Activated CD4-positive, alpha-beta T cell treated with anti-CD3 and anti-CD28 coated beads for 36 hours (primary cell): ENCODE measurements around the gene SPRR1B. TPM values are rescaled to one million over a fixed set of nuclear protein-coding genes. Genes with fewer than 3 reads are reported as not detected.
"Not testable (repeated sequence)": the region's sequence is repeated elsewhere in the genome, so short reads cannot be mapped to it uniquely, and the experiment has no call there.

ENCODE experiments used
- ATAC-seq: fragments of 200-7000 bp; cut with Tn5 transposase; one replicate; pipeline ENCODE4 v1.10.0; 2021; ENCODE audit warnings: mild to moderate bottlenecking, moderate library complexity
- CTCF ChIA-PET: fragments of 350-600 bp; sonication (Branson Sonifier 250); formaldehyde crosslinking; loops from one replicate; lab custom pipeline; 2021; ENCODE audit warnings: antibody characterized with exemption; lab: Charles Lee
- POLR2A ChIA-PET: fragments of 350-600 bp; sonication (Branson Sonifier 250); formaldehyde crosslinking; loops from one replicate; lab custom pipeline; 2021; ENCODE audit warnings: antibody characterized with exemption, inconsistent platforms; lab: Charles Lee
- DNase-seq: peaks from one replicate; pipeline ENCODE4 v3.0.0-alpha.2; 2020
- H3K27ac Mint-ChIP-seq: one replicate; pipeline ENCODE4 v1.8.0; 2021; ENCODE audit warnings: mixed read lengths
- H3K27me3 Mint-ChIP-seq: one replicate; pipeline ENCODE4 v1.8.0; 2021; ENCODE audit warnings: mixed read lengths
- H3K36me3 Mint-ChIP-seq: one replicate; pipeline ENCODE4 v1.8.0; 2021; ENCODE audit warnings: low read depth, mixed read lengths
- H3K4me1 Mint-ChIP-seq: one replicate; pipeline ENCODE4 v1.8.0; 2021; ENCODE audit warnings: mixed read lengths
- H3K4me3 Mint-ChIP-seq: one replicate; pipeline ENCODE4 v1.8.0; 2021; ENCODE audit warnings: mild to moderate bottlenecking, moderate library complexity, mixed read lengths
- H3K9me3 Mint-ChIP-seq: one replicate; pipeline ENCODE4 v1.8.0; 2021; ENCODE audit warnings: low read depth, mixed read lengths
- intact Hi-C, 2 experiments: fragments of 100-400 bp; cut with DNase I in 1 of 2; cut with micrococcal nuclease in 1 of 2; formaldehyde crosslinking; loops; one replicate each; pipeline versions ENCODE4 v1.14.2 to v1.15.1; 2022 to 2024; cut with DNase I, micrococcal nuclease
- total RNA-seq, 2 experiments: library from RNA; stranded (reverse); gene quantifications; one replicate each; pipeline ENCODE4 v1.2.3, GENCODE V29; 2021

SPRR1B gene
- total RNA-seq, 2 experiments from 2014 or later: not detected

GRCh38 chr1:153040950-153041631 lies 10.1 kb downstream of the SPRR1B start, which contains the start of gene SPRR2D:
Gene SPRR2D (minus strand): TSS chr1:153041120. CDS start chr1:153040346, 774 bp downstream.
- Mint-ChIP-seq H3K4me3 (no peak within 1 kb of the TSS), H3K4me1 (no peaks in the 10 kb centered on the region), H3K9me3 (no peaks in the 10 kb centered on the region), H3K27me3 (peaks cover 42% of the 10 kb centered on the region), H3K27ac (no peak within 1 kb of the TSS), H3K36me3 (no peaks in the 10 kb centered on the region)
- ChIA-PET CTCF (interaction anchor here (1.1 kb wide), 1 partner anchor 17 kb away, joined by 4 read pairs; no protein-coding TSS in a partner anchor), POLR2A (no interaction called here)
- no peak for ATAC-seq
- intact Hi-C loops: no loop called here
- DNase-seq: no peak

- ChIA-PET CTCF (no interaction called here), POLR2A (no interaction called here)
- peaks cover 27% of the 10 kb centered on the region for H3K27me3 Mint-ChIP-seq
- no peaks in the 10 kb centered on the region for H3K36me3 Mint-ChIP-seq
- H3K4me3 Mint-ChIP-seq: no peak overlapping the region
- no peak for ATAC-seq
- no peak for DNase-seq
- H3K27ac Mint-ChIP-seq: no peak overlapping the region
- intact Hi-C loops: no loop called here
- no peaks in the 10 kb centered on the region for H3K4me1 Mint-ChIP-seq
- peaks cover 2% of the 10 kb centered on the region for H3K9me3 Mint-ChIP-seq
These were observed 18.2 kb downstream of the SPRR1B start for GRCh38 chr1:153049211-153049610.

- intact Hi-C loops, H3K36me3 Mint-ChIP-seq, H3K4me3 Mint-ChIP-seq, ATAC-seq, CTCF ChIA-PET, H3K9me3 Mint-ChIP-seq, H3K4me1 Mint-ChIP-seq, H3K27ac Mint-ChIP-seq, DNase-seq, POLR2A ChIA-PET: not testable (repeated sequence)
- peaks cover 26% of the 10 kb centered on the region for H3K27me3 Mint-ChIP-seq
These were observed 25.1 kb downstream of the SPRR1B start for GRCh38 chr1:153056111-153056510.

- Mint-ChIP-seq H3K27me3 (peaks cover 23% of the 10 kb centered on the region), H3K36me3 (no peaks in the 10 kb centered on the region), H3K9me3 (no peaks in the 10 kb centered on the region), H3K27ac (no peak within 1 kb of the TSS), H3K4me1 (no peaks in the 10 kb centered on the region), H3K4me3 (no peak within 1 kb of the TSS)
- intact Hi-C loops: no loop called here
- ATAC-seq: no peak
- ChIA-PET CTCF (interaction anchor here (1.5 kb wide), 1 partner anchor 16 kb away, joined by 4 read pairs; no protein-coding TSS in a partner anchor), POLR2A (no interaction called here)
- DNase-seq: no peak
These were observed 26.4 kb downstream of the SPRR1B start, which contains the start of gene SPRR2A for GRCh38 chr1:153057375-153057774. Gene SPRR2A (minus strand): TSS chr1:153057512. CDS start chr1:153056735, 777 bp downstream.

GRCh38 chr1:153058154-153058553 lies 27.2 kb downstream of the SPRR1B start:
- CTCF ChIA-PET: interaction anchor here (1.5 kb wide), 1 partner anchor 16 kb away, joined by 4 read pairs; no protein-coding TSS in a partner anchor
- no peak for DNase-seq
- Mint-ChIP-seq H3K9me3 (no peaks in the 10 kb centered on the region), H3K36me3 (no peaks in the 10 kb centered on the region), H3K27me3 (peaks cover 21% of the 10 kb centered on the region), H3K4me1 (no peaks in the 10 kb centered on the region), H3K27ac (no peak overlapping the region), H3K4me3 (no peak overlapping the region)
- intact Hi-C loops: no loop called here
- POLR2A ChIA-PET: no interaction called here
- ATAC-seq: no peak

- ChIA-PET CTCF (interaction anchor here (1.5 kb wide), 1 partner anchor 17 kb away, joined by 4 read pairs; no protein-coding TSS in a partner anchor), POLR2A (no interaction called here)
- Mint-ChIP-seq H3K27me3 (peaks cover 18% of the 10 kb centered on the region), H3K36me3 (no peaks in the 10 kb centered on the region), H3K27ac (no peak overlapping the region), H3K9me3 (no peaks in the 10 kb centered on the region), H3K4me3 (no peak overlapping the region), H3K4me1 (no peaks in the 10 kb centered on the region)
- DNase-seq (no peak), ATAC-seq (no peak)
- intact Hi-C loops: no loop called here
These were observed 28.1 kb downstream of the SPRR1B start for GRCh38 chr1:153058826-153059784.

- Mint-ChIP-seq H3K4me3 (no peak overlapping the region), H3K27ac (no peak overlapping the region), H3K4me1 (no peaks in the 10 kb centered on the region), H3K27me3 (peaks cover 15% of the 10 kb centered on the region), H3K36me3 (no peaks in the 10 kb centered on the region), H3K9me3 (no peaks in the 10 kb centered on the region)
- intact Hi-C loops: no loop called here
- ATAC-seq (no peak), DNase-seq (no peak)
- ChIA-PET CTCF (no interaction called here), POLR2A (no interaction called here)
These were observed 39.2 kb downstream of the SPRR1B start for GRCh38 chr1:153070243-153070642.

- peaks cover 7% of the 10 kb centered on the region for H3K27me3 Mint-ChIP-seq
- DNase-seq: no peak
- no peak for ATAC-seq
- no peaks in the 10 kb centered on the region for H3K9me3 Mint-ChIP-seq
- CTCF ChIA-PET: no interaction called here
- no peaks in the 10 kb centered on the region for H3K4me1 Mint-ChIP-seq
- POLR2A ChIA-PET: no interaction called here
- no peak within 1 kb of the TSS for H3K27ac Mint-ChIP-seq
- intact Hi-C loops: no loop called here
- no peaks in the 10 kb centered on the region for H3K36me3 Mint-ChIP-seq
- H3K4me3 Mint-ChIP-seq: no peak within 1 kb of the TSS
These were observed 40.5 kb downstream of the SPRR1B start, which contains the start of gene SPRR2B for GRCh38 chr1:153071511-153071910. Gene SPRR2B (minus strand): TSS chr1:153071611. CDS start chr1:153070839, 772 bp downstream.

GRCh38 chr1:153072806-153073726 lies 42.1 kb downstream of the SPRR1B start:
- peaks cover 5% of the 10 kb centered on the region for H3K27me3 Mint-ChIP-seq
- H3K9me3 Mint-ChIP-seq: no peaks in the 10 kb centered on the region
- no peak overlapping the region for H3K27ac Mint-ChIP-seq
- CTCF ChIA-PET: no interaction called here
- DNase-seq (no peak), ATAC-seq (no peak)
- no peak overlapping the region for H3K4me3 Mint-ChIP-seq
- POLR2A ChIA-PET: no interaction called here
- intact Hi-C loops: no loop called here
- no peaks in the 10 kb centered on the region for H3K36me3 Mint-ChIP-seq
- H3K4me1 Mint-ChIP-seq: no peaks in the 10 kb centered on the region

GRCh38 chr1:153081736-153082135 lies 50.7 kb downstream of the SPRR1B start:
- peaks cover 20% of the 10 kb centered on the region for H3K27me3 Mint-ChIP-seq
- H3K9me3 Mint-ChIP-seq: peaks cover 8% of the 10 kb centered on the region
- intact Hi-C loops: no loop called here
- no peaks in the 10 kb centered on the region for H3K4me1 Mint-ChIP-seq
- ChIA-PET CTCF (no interaction called here), POLR2A (no interaction called here)
- H3K4me3 Mint-ChIP-seq: no peak overlapping the region
- no peak overlapping the region for H3K27ac Mint-ChIP-seq
- DNase-seq (no peak), ATAC-seq (no peak)
- peaks cover 3% of the 10 kb centered on the region for H3K36me3 Mint-ChIP-seq
